Embryonic facial prominence (tissue), 1 donor: ENCODE measurements around the gene PWP1.

Source experiments
- DNase-seq: peaks from one replicate; pipeline ENCODE4 v3.0.0-alpha.2; 2016; ENCODE audit errors: extremely low spot score

Gene PWP1

GRCh38 chr12:107685360-107686248, at the start of gene PWP1:
Gene PWP1, plus strand, starts transcription at chr12:107685799. Its CDS starts 101 bp downstream, at chr12:107685900.
- peak; percentile 90 for DNase-seq

- DNase-seq: no peak
These were observed 44.4 kb upstream of the PWP1 start for GRCh38 chr12:107641154-107641553.

- DNase-seq: no peak
These were observed 43.4 kb upstream of the PWP1 start for GRCh38 chr12:107642240-107642639.

- peak; percentile 51 for DNase-seq
These were observed 39.8 kb upstream of the PWP1 start for GRCh38 chr12:107645630-107646333.

GRCh38 chr12:107646436-107646835, 39.2 kb upstream of the PWP1 start:
- no peak for DNase-seq

DNA sequence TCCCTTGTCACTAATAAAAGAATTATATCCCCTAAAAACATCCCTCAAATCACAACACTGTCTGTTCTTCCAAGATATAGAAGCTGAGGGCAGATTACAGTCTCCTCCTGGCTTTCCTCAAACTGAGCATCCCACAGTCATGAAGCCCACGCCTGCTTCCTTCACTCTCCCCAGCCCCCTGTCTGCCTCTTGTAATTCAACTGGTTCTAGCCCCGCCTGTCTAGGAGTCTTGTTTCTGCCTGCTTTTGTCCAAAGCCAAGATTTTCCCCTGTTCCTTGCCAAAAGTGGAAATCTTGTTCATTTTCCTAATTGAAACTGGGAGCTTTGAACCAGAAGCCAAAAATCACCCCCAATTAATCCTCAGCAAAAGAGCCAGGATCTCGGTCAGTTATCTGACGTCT, 35.9 kb upstream of the PWP1 start:
- DNase-seq: peak; percentile 30

- no peak for DNase-seq
These were observed 34.6 kb upstream of the PWP1 start for GRCh38 chr12:107650977-107651376.

DNA sequence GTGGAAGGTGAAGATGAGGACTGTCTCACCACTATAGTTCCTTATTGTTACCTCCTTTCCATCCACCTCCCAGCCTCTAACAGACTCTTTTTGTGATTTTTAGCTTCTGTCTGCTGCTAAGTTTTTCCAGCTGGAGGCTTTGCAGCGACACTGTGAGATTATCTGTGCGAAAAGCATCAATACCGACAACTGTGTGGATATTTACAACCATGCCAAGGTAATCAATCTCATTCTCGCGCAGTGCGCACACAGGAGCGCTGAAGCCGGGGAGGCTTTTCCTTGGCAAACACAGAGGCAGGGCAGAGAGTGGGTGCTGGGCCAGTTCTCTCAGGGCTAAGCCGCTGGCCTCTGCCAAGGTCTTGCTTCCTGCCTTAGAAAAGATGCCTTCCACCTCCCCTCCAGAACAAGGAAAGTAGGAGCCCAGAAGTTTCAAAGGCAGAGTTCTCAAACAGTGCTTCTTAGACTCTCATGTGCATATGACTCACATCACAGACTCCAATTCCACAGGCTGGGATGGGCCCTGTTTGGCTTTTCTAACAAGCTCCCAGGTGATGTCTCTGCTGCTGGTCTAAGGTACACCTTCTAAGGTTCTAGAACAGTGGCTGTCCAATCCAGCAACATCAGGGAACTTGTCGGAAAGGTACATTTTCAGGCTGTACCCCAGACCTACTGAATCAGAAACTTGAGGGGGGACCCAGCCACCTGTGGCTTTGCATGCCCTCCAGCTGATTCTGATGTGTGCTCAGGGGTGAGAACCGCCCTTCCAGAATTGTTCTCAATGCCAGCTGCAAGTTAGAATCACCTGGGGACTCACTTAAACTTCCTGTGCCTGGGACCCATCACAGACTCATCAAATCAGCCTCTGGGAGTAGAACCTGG, 33.8 kb upstream of the PWP1 start:
- DNase-seq: no peak

DNA sequence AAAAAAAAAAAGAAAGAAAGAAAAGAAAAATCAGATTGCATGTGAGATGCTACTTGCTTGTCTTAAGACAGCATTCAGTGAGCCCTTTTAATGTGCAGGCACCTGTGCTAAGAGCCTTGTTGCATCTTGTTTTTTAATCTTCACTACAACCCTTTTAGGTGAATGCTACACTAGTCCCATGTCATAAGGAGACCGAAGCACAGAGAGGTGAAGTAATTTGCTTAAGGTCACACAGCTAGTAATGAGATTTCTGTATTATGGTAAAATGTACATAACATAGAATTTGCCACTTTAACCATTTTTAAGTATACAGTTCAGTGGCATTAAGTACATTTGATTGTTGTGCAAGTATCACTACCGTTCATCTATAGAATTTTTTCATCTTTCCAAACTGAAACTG, 32.1 kb upstream of the PWP1 start:
- no peak for DNase-seq

DNA sequence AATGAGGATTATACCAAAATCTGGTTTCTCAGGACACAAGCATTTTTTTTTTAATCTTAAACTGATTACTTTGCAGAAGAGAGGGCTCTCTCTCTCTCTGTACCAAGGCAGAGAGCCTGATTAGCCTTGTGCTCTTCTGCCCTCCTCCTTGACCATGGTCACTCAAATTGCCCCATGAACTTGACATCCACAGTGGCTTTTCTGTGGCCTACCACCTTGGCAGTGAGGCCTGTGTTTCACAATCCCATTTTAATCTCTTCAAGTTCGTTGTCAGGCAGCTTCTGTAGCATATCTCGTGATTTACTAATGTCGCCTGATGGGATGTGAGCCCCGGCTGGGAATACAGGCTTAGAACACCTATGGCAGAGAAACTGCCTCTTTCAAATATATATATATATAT, 30.7 kb upstream of the PWP1 start:
- no peak for DNase-seq

GRCh38 chr12:107655281-107656065, 30.1 kb upstream of the PWP1 start:
- no peak for DNase-seq

DNA sequence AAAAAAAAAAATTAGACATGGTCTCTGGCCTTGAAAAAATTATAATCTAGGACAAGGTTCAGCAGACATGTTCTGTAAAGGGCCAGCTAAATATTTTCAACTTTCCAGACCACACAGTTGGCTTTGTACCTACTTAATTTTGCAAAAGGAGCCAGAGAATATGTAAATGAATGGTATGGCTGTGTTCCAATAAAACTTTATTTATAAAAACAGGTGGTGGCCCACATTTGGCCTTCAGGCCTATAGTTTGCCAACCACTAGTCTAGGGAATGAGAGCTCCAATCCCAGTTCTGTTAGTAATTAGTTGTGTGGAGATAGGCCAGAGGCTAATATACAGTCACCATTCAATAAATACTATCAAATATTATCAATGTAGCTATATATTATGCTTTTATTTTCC, 29.3 kb upstream of the PWP1 start:
- DNase-seq: no peak

GRCh38 chr12:107657133-107657532, 28.5 kb upstream of the PWP1 start:
- DNase-seq: no peak

DNA sequence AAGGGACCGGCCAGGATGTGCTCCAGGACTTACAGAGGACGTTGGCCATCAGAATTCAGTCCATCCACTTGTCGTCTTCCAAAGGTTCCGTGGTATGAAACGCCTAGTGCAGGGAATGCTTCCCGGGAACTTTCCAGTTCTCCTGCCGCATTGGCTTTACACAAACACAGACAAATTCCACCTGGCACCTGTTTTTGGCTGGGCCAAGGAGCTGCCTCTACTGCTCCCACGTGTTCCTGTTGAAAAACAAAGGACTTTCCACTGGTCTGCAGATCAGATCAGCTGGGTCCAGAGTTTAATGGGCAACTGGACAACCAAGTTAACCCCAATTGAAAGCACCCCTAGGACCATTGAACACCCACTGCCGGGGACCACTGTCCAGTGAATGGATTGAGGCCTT, 28.0 kb upstream of the PWP1 start:
- no peak for DNase-seq

DNA sequence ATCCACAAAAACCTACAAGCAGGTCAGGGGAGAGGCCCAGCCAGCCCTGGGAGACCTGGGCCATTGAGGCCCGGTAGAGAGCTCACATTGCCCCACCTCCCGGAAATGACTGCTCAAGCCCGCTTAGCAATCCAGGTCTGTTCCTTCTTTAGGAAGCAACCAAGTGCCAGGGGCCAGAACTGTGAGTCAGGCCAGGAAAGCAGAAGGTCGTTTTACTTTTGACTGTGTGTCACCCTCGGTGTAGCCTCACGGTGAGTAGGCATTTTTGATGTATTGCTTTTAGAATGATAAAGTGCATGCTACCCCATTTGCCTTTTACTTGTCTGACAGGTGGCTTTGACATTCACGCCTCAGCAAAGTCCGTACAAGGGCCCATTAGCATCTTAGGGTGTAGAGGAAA, 25.4 kb upstream of the PWP1 start:
- DNase-seq: no peak

DNA sequence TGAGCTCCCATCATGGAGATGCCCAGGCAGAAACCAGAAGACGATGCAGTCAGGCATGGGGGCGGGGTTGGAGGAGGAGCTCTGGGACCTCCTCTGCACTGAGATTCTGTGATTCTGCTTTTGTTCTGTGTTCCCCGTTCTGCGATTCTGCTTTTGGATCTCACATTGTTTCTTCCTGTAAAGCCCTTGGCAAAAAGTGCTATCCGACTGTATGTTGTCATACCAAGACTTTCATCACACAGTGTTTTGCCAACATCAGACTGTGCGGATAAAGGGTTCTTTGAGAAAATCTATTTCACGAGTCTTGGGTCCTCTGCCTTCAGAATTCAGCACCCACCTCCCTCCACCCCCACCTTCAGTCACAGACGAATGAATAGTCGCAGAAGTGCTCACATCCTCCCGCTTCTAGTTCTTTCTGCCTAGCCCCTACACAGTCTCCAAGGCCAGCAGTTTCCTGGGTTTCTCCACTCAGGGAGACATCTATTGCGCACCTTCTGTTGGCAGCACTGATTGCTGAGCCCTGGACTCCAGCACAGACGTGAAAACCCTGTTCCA, 24.7 kb upstream of the PWP1 start:
- no peak for DNase-seq

DNA sequence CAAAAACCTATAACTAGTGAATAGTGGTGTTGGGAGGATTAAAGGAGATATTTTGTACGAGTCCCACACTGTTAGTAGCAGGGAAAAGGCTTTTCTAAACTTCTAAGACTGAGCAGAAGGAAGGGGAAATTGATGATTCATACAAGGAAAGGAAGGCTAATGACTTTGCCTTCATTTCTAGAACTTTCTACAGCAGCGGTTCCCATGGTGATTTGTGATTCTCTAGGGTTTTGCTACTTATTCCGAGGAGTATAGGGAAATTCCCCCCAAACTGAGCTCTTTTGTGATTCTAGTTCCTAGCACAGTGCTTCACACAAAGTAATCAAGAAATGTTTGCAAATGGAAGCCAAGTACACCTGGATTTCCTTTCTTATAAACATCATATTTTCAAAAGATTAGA, 23.8 kb upstream of the PWP1 start:
- DNase-seq: no peak

- DNase-seq: no peak
These were observed 23.1 kb upstream of the PWP1 start for GRCh38 chr12:107662484-107662883.

GRCh38 chr12:107663277-107663676, 22.3 kb upstream of the PWP1 start:
- no peak for DNase-seq

DNA sequence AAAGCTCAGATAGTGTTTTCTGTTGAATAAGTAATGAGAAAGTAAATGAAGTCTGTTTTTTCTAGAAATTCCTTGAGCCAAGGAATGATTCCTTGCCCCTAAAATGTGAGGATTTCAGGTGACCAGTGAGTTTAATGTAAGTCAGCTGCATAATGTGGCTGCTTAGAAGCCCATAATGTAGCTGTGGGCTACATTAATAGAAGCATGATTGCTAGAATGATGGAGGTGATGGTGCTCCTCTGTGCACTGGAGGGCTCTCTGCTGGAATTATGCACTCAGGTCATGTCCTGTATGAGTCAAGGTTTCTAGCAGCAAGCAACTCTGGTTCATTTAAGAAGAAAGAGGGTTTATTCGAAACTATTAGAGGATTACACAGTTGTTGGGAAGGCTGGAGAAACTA, 19.6 kb upstream of the PWP1 start:
- DNase-seq: no peak

- DNase-seq: no peak
These were observed 18.1 kb upstream of the PWP1 start for GRCh38 chr12:107667464-107667863.
